Panc1 (cell line): ENCODE data around the gene DSCAML1. TPM values are rescaled to one million over a fixed set of nuclear protein-coding genes. Genes with fewer than 3 reads are reported as not detected.

Experiments used
- ATAC-seq: fragments of 200-7000 bp; cut with Tn5 transposase; 2 replicates; pipeline ENCODE4 v1.9.1; 2020; ENCODE audit warnings: mild to moderate bottlenecking, moderate library complexity
- BruUV-seq: library from RNA; stranded (reverse); fragments of 400-500 nt; replicated peaks from 2 replicates; lab custom pipeline; 2021; lab: Mats Ljungman, UMichigan
- CTCF ChIA-PET: fragments of 300-600 bp; sonication (Branson Sonifier 250); formaldehyde crosslinking; loops from one replicate; lab custom pipeline; 2022; ENCODE audit warnings: antibody characterized with exemption; lab: Charles Lee
- POLR2A ChIA-PET: fragments of 300-600 bp; sonication (Branson Sonifier 250); formaldehyde crosslinking; loops from one replicate; lab custom pipeline; 2022; ENCODE audit warnings: antibody characterized with exemption; lab: Charles Lee
- DNase-seq: peaks from one replicate; pipeline ENCODE4 v3.0.0-alpha.2; 2010; ENCODE audit warnings: low read depth, low spot score
- H3K27ac ChIP-seq: 2 replicates; pipeline ENCODE4 v1.5.1; 2011; ENCODE audit warnings: mild to moderate bottlenecking, low read length, inconsistent platforms
- H3K27me3 ChIP-seq: fragments of 200-500 bp; sonication (Bioruptor generic); 2 replicates; pipeline ENCODE4 v1.6.0; 2014; ENCODE audit warnings: low read length, inconsistent platforms; ENCODE audit not compliant: control insufficient read depth, insufficient read depth
- H3K36me3 ChIP-seq: fragments of 200-500 bp; sonication (Bioruptor generic); 2 replicates; pipeline ENCODE4 v1.5.1; 2014; ENCODE audit warnings: inconsistent platforms, mild to moderate bottlenecking, low read length, moderate library complexity; ENCODE audit not compliant: control insufficient read depth, insufficient read depth
- H3K4me1 ChIP-seq: 2 replicates; pipeline ENCODE4 v1.5.1; 2011; ENCODE audit warnings: inconsistent platforms, mild to moderate bottlenecking, low read length, moderate library complexity; ENCODE audit not compliant: control insufficient read depth, insufficient read depth
- H3K4me3 ChIP-seq, 2 experiments: 2 replicates each; pipeline ENCODE4 v1.5.1; 2011 to 2012; ENCODE audit warnings: low read depth in 2 of 2, low read length in 2 of 2, mild to moderate bottlenecking in 2 of 2, inconsistent platforms in 1 of 2, moderate library complexity in 1 of 2
- H3K9me3 ChIP-seq: fragments of 200-500 bp; sonication (Bioruptor generic); 2 replicates; pipeline ENCODE4 v1.5.1; 2014; ENCODE audit warnings: low read depth, mild to moderate bottlenecking, inconsistent platforms, low read length, moderate library complexity; ENCODE audit not compliant: control insufficient read depth, insufficient read depth
- CTCF ChIP-seq: fragments of 450-650 bp; IDR thresholded peaks from 2 replicates; pipeline ENCODE4 v1.5.1; 2017; ENCODE audit warnings: mild to moderate bottlenecking
- POLR2AphosphoS5 ChIP-seq: IDR thresholded peaks from 2 replicates; pipeline ENCODE4 v1.6.1; 2012; ENCODE audit warnings: mild to moderate bottlenecking, low read depth, low read length, moderate library complexity
- REST ChIP-seq, 2 experiments: IDR thresholded peaks; 2 replicates each; pipeline ENCODE4 v1.6.1; 2011 to 2012; ENCODE audit warnings: low read depth in 2 of 2, control low read depth in 1 of 2, low read length in 1 of 2, mild to moderate bottlenecking in 1 of 2, moderate library complexity in 1 of 2; ENCODE audit not compliant: insufficient read depth in 1 of 2
- SIN3A ChIP-seq: IDR thresholded peaks from 2 replicates; pipeline ENCODE4 v1.6.1; 2012; ENCODE audit warnings: low read depth, mild to moderate bottlenecking, low read length, moderate library complexity, borderline replicate concordance; ENCODE audit not compliant: insufficient read depth
- TCF7L2 ChIP-seq: IDR thresholded peaks from 2 replicates; pipeline ENCODE4 v1.6.1; 2011; ENCODE audit warnings: mild to moderate bottlenecking, low read depth, low read length, inconsistent platforms
- in situ Hi-C: cut with HindIII; loops from 2 replicates; pipeline ENCODE4 v1.10.0; 2016; ENCODE audit warnings: low sequenced_read_pairs, low pct_unique_long_range_greater_than_20kb
- intact Hi-C: fragments of 100-400 bp; cut with micrococcal nuclease; formaldehyde crosslinking; loops from one replicate; pipeline ENCODE4 v1.10.0; 2022; ENCODE audit not compliant: unreplicated experiment
- total RNA-seq: library from RNA; stranded (reverse); gene quantifications from one replicate; pipeline ENCODE4 v1.2.1, GENCODE V29; 2021; ENCODE audit not compliant: unreplicated experiment

The DSCAML1 gene
- total RNA-seq, 1 experiment from 2014 or later, result 1.6 TPM

GRCh38 chr11:117638911-117639543, 158.0 kb downstream of the DSCAML1 start:
- intact Hi-C loops, result no loop called here
- CTCF ChIA-PET, result no interaction called here

More at GRCh38 chr11:117638911-117639543, 158.0 kb downstream of the DSCAML1 start:
- Histone ChIP-seq H3K4me3 (no peak overlapping the region), H3K9me3 (no peaks in the 10 kb centered on the region), H3K27ac (no peak overlapping the region), H3K4me1 (no peaks in the 10 kb centered on the region), H3K36me3 (no peaks in the 10 kb centered on the region), H3K27me3 (peaks cover 15% of the 10 kb centered on the region)
- POLR2A ChIA-PET, result no interaction called here
- TF ChIP-seq TCF7L2, result no peak
- no peak for TF ChIP-seq REST (IDR thresholded peaks at IDR 0.05; ENCODE audit: insufficient read depth in 1 of 2, low read depth in 2 of 2, low read length in 1 of 2)
- TF ChIP-seq CTCF, result no peak
- no peak for TF ChIP-seq SIN3A
- no peak for TF ChIP-seq POLR2AphosphoS5
- in situ Hi-C loops, result no loop called here
- ATAC-seq, result no peak
- no peak for DNase-seq
- BruUV-seq, result no TSS peak
